Natural killer cell treated with Interleukin-12 subunit alpha and Interleukin-12 subunit beta and Interleukin-15 and Interleukin-18, amount 100 ng/mL, for 72 hours (primary cell): ENCODE results near the gene RABGGTA. TPM values are rescaled to one million over a fixed set of nuclear protein-coding genes. Genes with fewer than 3 reads are reported as not detected.

Experiments
- ATAC-seq, 2 donors: fragments of 150-1000 bp; cut with Tn5 transposase in 1 of 2; sonication (Bioruptor Pico), chemical (Tn5 transposase) in 1 of 2; 2 replicates each; pipeline ENCODE4 v1.10.0; 2021
- DNase-seq: peaks from one replicate; pipeline ENCODE4 v3.0.0; 2022; ENCODE audit warnings: low spot score
- H3K27ac Mint-ChIP-seq, 2 donors: 1 replicate in 1 of 2; 2 replicates in 1 of 2; pipeline ENCODE4 v1.8.0; 2022; ENCODE audit warnings: mixed read lengths in 2 of 2, mild to moderate bottlenecking in 1 of 2, moderate library complexity in 1 of 2
- H3K27me3 Mint-ChIP-seq, 2 donors: 1 replicate in 1 of 2; 2 replicates in 1 of 2; pipeline ENCODE4 v1.8.0; 2022; ENCODE audit warnings: mixed read lengths in 2 of 2
- H3K36me3 Mint-ChIP-seq: one replicate; pipeline ENCODE4 v1.8.0; 2022; ENCODE audit warnings: mixed read lengths
- H3K4me1 Mint-ChIP-seq, 2 donors: 1 replicate in 1 of 2; 2 replicates in 1 of 2; pipeline ENCODE4 v1.8.0; 2022; ENCODE audit warnings: low read depth in 2 of 2, mixed read lengths in 2 of 2, mild to moderate bottlenecking in 1 of 2
- H3K4me3 Mint-ChIP-seq: one replicate; pipeline ENCODE4 v1.8.0; 2022; ENCODE audit warnings: mixed read lengths
- H3K9me3 Mint-ChIP-seq: 2 replicates; pipeline ENCODE4 v1.8.0; 2022; ENCODE audit warnings: mixed read lengths
- total RNA-seq, 2 donors: library from RNA; stranded (reverse); gene quantifications; one replicate each; pipeline ENCODE4 v1.2.3, GENCODE V29; 2022

RABGGTA gene
- total RNA-seq, 2 donors from 2014 or later = 37.6 to 47.5 TPM

DNA sequence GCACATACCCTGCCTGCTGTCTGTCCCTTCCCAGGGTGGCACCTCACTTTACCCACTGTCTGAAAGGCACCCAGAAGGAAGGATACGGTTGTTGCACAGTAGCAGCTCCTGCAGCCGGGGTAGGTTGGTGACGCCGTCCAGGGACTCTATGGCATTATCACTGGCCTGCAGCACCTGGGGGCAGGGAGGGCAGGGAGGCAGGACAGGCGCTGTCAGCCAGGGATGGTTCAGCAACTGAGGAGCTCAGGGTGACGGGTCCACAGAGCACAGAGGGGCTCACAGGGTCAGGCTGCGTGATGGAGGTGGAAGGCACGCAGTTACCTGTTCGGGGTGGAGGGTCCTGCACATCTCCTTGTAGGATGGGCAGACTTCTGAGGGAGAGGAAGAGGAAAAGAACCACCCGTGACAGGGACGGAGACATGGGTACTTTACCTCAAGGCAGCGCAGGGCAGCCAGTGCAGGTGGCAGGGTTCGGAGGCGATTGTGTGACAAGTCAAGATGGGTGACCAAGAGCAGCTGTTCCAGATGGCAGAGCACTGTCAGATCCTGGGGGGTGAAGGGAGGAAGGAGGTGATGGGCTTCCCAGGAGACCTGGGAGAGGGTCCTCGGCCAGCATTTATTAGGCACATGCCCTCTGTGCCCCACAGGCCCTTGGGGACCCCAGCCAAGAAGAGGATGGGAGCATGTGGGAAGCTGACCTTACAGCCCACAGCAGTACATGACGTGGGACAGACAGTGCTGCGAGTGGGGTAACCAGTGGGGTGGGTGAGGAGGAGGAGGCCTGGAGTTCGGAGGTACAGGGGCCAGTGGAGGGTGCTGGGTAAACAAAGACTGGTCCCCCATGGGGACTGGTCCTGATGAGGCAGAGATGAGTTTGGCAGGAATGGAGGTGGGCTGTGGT lies 4.8 kb downstream of the RABGGTA start:
- no peaks in the 10 kb centered on the region for H3K27me3 Mint-ChIP-seq
- peaks cover 12 to 19% of the 10 kb centered on the region in 2 donors for H3K4me1 Mint-ChIP-seq
- no peaks in the 10 kb centered on the region for H3K9me3 Mint-ChIP-seq
- no peak overlapping the region for H3K4me3 Mint-ChIP-seq
- H3K36me3 Mint-ChIP-seq = no peaks in the 10 kb centered on the region
- ATAC-seq (no peak), DNase-seq (no peak)
- no peak overlapping the region for H3K27ac Mint-ChIP-seq

- ATAC-seq (no peak), DNase-seq (no peak)
- no peak overlapping the region for H3K27ac Mint-ChIP-seq
- peaks cover 0 to 7% of the 10 kb centered on the region in 2 donors for H3K4me1 Mint-ChIP-seq
- no peaks in the 10 kb centered on the region for H3K36me3 Mint-ChIP-seq
- H3K9me3 Mint-ChIP-seq = no peaks in the 10 kb centered on the region
- H3K4me3 Mint-ChIP-seq = no peak overlapping the region
- H3K27me3 Mint-ChIP-seq = no peaks in the 10 kb centered on the region
Measured at GRCh38 chr14:24264298-24264697, 7.1 kb downstream of the RABGGTA start.

- Mint-ChIP-seq H3K9me3 (no peaks in the 10 kb centered on the region), H3K36me3 (no peaks in the 10 kb centered on the region), H3K27ac (no peak overlapping the region), H3K4me3 (no peak overlapping the region), H3K27me3 (no peaks in the 10 kb centered on the region), H3K4me1 (peaks cover 0 to 7% of the 10 kb centered on the region in 2 donors)
- DNase-seq (no peak), ATAC-seq (no peak)
Measured at GRCh38 chr14:24263848-24264247, 7.5 kb downstream of the RABGGTA start.

DNA sequence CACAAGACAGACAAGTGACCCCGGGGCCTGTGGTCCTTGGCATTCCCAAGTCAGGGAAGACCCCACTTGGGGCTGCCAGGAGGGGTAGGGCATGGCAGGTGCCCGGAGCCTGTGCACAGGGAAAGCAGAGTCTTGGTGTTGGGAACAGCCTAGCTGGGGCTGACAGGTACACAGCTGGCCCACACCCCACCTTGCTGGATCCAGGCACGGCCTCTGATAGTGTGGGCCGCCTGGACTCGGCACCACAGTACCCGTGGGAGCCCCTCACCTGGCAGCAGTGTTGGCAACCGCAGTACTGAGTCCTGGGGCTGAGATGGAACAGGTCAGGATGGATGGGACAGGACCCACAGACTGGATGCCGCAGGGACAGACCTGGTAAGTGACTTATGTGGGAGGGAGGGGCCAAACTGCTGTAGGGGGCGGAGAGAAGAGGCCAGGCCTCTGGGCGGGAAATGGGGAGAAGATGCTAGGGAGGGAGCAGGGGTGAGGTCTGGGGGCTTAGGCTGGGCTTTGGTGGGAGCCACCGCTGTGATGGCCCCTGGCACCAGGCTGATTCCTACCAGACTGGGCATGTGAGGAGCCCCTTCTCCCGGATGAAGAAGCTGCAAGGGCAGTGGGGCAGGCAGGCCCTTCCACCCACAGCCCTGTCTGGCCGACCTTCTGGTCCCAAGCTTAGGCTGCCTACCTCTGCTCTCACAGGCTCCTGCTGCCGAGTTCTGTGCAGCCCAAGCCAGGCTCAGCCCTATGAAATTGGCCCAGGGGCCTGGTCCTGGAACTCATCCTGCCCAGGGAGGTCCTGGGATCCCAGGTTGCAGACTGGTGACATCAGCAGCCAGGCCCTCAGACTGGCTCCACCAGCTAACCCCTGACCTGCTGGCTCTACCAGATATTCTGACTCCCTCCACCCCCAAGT lies 8.3 kb downstream of the RABGGTA start, which contains the start of gene TGM1:
TSS of gene TGM1 (minus strand) at position 357 of the 913 bp plus-strand sequence. CDS start 825 bp downstream, outside the sequence.
- Mint-ChIP-seq H3K4me1 (peaks cover 0 to 7% of the 10 kb centered on the region in 2 donors), H3K27ac (no peak within 1 kb of the TSS), H3K36me3 (no peaks in the 10 kb centered on the region), H3K9me3 (no peaks in the 10 kb centered on the region), H3K4me3 (no peak within 1 kb of the TSS), H3K27me3 (no peaks in the 10 kb centered on the region)
- DNase-seq (no peak), ATAC-seq (no peak)

GRCh38 chr14:24261969-24262327 lies 9.4 kb downstream of the RABGGTA start:
- Mint-ChIP-seq H3K27ac (no peak overlapping the region), H3K9me3 (no peaks in the 10 kb centered on the region), H3K27me3 (no peaks in the 10 kb centered on the region), H3K4me3 (no peak overlapping the region), H3K4me1 (peaks cover 0 to 4% of the 10 kb centered on the region in 2 donors), H3K36me3 (no peaks in the 10 kb centered on the region)
- DNase-seq (no peak), ATAC-seq (no peak)

DNA sequence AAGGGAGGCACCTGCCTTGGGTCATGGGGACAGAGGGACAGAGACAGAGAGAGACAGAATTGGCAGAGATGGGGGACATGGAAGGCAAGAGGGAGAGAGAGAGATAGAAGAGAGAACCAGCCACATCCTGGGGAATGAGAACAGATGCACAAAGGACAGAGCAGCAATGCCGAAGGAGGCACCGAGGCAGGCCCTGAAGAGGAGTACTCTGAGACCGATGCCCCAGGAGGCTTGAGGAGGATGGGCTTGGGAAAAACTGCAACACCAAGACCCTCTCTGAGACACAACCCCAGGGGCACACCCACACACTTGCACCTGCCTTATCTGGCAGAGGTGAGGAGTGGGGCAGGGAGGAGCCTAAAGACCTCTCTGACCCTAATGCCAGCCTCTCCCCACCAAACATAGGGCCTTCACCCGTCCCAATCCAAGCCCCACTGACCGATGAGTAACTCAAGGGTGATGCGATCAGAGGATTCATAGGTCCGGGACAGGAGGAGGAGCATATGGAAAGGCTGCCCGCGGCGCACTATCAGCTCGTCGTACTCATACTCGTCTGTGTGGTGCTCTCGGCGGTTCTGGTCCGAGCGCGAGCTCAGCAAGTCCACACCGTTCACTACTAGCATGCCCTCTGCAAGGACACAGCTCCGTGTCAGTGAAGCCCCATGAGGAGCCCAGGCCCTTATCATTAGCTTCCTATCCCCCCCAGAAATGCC lies 10.0 kb downstream of the RABGGTA start:
- no peak for ATAC-seq
- H3K4me1 Mint-ChIP-seq = peaks cover 0 to under 1% of the 10 kb centered on the region in 2 donors
- no peak for DNase-seq
- no peaks in the 10 kb centered on the region for H3K27me3 Mint-ChIP-seq
- no peaks in the 10 kb centered on the region for H3K36me3 Mint-ChIP-seq
- no peak overlapping the region for H3K4me3 Mint-ChIP-seq
- H3K27ac Mint-ChIP-seq = no peak overlapping the region
- no peaks in the 10 kb centered on the region for H3K9me3 Mint-ChIP-seq

DNA sequence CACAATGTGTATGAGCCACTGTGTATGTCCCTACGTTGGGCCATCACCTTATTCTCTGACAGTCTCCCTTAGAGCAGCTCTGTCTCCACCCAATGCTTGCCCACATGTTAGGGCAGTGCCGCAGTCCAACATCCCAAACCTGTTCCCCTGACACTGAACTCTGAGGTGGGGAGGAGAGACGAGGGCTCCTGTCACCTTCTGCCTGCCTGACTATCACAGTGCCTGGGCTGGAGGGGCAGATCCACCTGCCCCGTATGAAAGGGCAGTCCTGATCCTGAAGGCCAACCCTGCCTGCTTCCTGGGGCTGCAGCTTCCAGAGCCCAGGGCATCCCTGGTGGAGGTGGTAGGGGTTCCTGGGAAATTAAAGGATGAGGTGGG lies 10.6 kb downstream of the RABGGTA start:
- no peaks in the 10 kb centered on the region for H3K4me1 Mint-ChIP-seq
- H3K27me3 Mint-ChIP-seq = no peaks in the 10 kb centered on the region
- H3K27ac Mint-ChIP-seq = no peak overlapping the region
- H3K9me3 Mint-ChIP-seq = no peaks in the 10 kb centered on the region
- no peak overlapping the region for H3K4me3 Mint-ChIP-seq
- DNase-seq (no peak), ATAC-seq (no peak)
- no peaks in the 10 kb centered on the region for H3K36me3 Mint-ChIP-seq

DNA sequence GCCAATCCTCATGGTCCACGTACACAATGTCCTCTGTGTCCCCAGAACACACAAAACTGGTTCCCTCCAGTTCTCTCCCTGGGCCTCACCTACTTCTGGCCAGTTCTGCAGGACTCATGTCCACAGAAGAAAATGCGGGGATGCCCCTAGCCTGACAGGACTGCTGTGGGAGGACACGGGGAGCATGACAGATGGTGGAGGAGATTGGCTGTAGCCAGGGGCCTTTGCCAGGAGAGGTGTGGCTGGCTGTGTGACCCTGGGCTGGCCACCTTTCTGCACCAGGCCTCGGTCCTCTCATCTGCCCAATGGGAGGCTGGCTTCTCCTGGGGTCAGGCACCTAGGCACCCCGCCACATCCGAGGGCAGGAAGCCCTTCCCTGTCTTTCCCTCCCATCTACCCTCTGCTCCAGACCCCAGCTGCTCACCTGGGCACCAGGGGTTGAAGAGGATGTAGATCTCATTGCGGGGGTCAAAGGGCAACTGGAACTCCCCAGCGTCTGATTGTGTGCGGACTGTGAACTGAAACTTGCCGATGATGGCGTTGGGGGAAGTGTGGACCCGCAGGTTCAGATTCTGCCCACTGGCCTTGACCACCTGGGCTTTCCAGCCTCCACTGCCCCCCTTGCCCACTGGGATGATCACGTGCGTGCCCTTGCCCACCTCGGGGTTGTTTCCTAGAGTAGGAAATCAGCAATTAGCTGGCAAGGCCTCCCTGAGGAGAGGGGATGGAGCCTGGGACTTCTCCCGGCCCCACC lies 11.2 kb downstream of the RABGGTA start:
- H3K27ac Mint-ChIP-seq = no peak overlapping the region
- ATAC-seq = no peak

DNA sequence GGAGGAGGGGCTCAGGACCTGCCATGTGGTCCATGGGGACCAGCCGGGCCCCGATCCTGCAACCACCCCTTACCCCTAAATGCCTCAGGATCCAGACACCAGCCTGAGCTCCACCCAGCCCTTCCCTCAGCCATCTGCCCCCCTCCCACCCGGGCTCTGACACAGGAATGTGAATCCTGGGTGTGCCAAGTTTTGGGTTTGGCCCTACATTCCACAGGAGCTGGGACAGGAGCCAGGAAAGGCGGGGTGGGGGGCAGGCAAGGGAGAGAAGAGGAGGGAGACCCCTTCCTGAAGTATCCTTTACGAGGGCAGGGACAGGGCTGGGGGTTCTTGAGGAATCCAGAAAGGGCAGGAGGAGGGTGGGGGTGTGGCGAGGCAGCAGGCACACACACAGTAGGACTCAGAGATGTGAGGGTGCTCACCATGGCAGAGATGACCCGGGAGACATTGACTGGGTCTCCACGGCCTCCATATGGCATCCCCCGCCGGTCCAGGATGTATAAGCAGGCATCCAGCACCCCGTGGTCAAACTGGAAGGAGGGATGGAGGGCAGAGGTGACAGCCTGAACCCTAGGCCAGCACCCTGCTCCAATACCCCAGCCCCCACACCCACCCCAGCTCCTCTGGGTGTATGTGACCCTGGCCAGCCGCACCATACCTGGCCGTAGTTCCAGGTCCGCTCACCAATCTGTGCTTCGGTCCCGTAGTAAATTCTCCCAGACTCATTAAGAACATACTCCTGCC lies 11.9 kb downstream of the RABGGTA start:
- Mint-ChIP-seq H3K27ac (no peak overlapping the region), H3K36me3 (no peaks in the 10 kb centered on the region), H3K4me1 (no peaks in the 10 kb centered on the region), H3K27me3 (no peaks in the 10 kb centered on the region), H3K9me3 (no peaks in the 10 kb centered on the region), H3K4me3 (no peak overlapping the region)
- DNase-seq (no peak), ATAC-seq (no peak)

More for the DNA sequence above, 11.2 kb downstream of the RABGGTA start:
- no peaks in the 10 kb centered on the region for H3K27me3 Mint-ChIP-seq
- H3K4me1 Mint-ChIP-seq = no peaks in the 10 kb centered on the region
- H3K4me3 Mint-ChIP-seq = no peak overlapping the region
- H3K9me3 Mint-ChIP-seq = no peaks in the 10 kb centered on the region
- no peak for DNase-seq
- no peaks in the 10 kb centered on the region for H3K36me3 Mint-ChIP-seq

- DNase-seq (no peak), ATAC-seq (no peak)
- H3K36me3 Mint-ChIP-seq = no peaks in the 10 kb centered on the region
Measured at GRCh38 chr14:24258548-24259265, 12.7 kb downstream of the RABGGTA start.

GRCh38 chr14:24258119-24258518 lies 13.3 kb downstream of the RABGGTA start:
- Mint-ChIP-seq H3K27me3 (no peaks in the 10 kb centered on the region), H3K4me3 (no peak overlapping the region), H3K9me3 (no peaks in the 10 kb centered on the region), H3K36me3 (no peaks in the 10 kb centered on the region), H3K27ac (no peak overlapping the region), H3K4me1 (no peaks in the 10 kb centered on the region)
- DNase-seq = no peak
- ATAC-seq = no peak

More at GRCh38 chr14:24258548-24259265, 12.7 kb downstream of the RABGGTA start:
- Mint-ChIP-seq H3K4me1 (no peaks in the 10 kb centered on the region), H3K27me3 (no peaks in the 10 kb centered on the region), H3K27ac (no peak overlapping the region), H3K9me3 (no peaks in the 10 kb centered on the region), H3K4me3 (no peak overlapping the region)

GRCh38 chr14:24256960-24257359 lies 14.4 kb downstream of the RABGGTA start:
- H3K4me3 Mint-ChIP-seq = no peak overlapping the region
- no peak for DNase-seq
- no peak overlapping the region for H3K27ac Mint-ChIP-seq
- H3K36me3 Mint-ChIP-seq = no peaks in the 10 kb centered on the region
- H3K4me1 Mint-ChIP-seq = no peaks in the 10 kb centered on the region
- no peaks in the 10 kb centered on the region for H3K27me3 Mint-ChIP-seq
- no peaks in the 10 kb centered on the region for H3K9me3 Mint-ChIP-seq
- ATAC-seq = no peak
